DOHH2 (cell line): ENCODE results near the gene STAT1.

ENCODE experiments used
- CTCF ChIP-seq: fragments of 200-600 bp; sonication (generic); IDR thresholded peaks from one replicate; pipeline ENCODE4 v1.5.1; 2014; ENCODE audit warnings: antibody characterized with exemption, mild to moderate bottlenecking, low read depth, low read length; ENCODE audit not compliant: poor library complexity, severe bottlenecking
- EZH2phosphoT487 ChIP-seq: fragments of 200-600 bp; sonication (generic); IDR thresholded peaks from 2 replicates; pipeline ENCODE4 v1.6.1; 2017; ENCODE audit warnings: borderline replicate concordance, mild to moderate bottlenecking, antibody characterized with exemption, low read length, moderate library complexity, mixed read lengths

- no peak for TF ChIP-seq CTCF
- no peak for TF ChIP-seq EZH2phosphoT487
Measured at GRCh38 chr2:191001032-191001431, 12.9 kb downstream of the STAT1 start.
